ENCODE results near the gene OXSR1.

DNA sequence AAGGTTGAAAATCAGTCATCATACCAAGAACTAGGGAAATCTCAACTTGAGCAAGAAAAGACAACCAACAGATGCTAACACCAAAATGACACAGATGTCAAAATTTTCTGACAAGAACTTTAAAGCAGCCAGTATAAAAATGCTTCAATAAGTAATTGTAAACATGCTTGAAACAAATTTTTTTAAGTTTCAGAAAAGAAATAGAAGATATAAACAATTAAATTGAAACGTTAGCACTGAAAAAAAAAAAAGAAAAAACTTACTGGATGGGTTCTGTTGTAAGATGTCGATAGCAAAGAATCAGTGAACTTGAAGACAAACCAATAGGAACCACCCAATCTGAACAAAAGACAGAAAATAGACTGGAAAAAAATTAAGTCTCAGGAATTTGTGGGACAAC is 18.8 kb upstream of the OXSR1 start:
- TF ChIP-seq, protein P1, sequence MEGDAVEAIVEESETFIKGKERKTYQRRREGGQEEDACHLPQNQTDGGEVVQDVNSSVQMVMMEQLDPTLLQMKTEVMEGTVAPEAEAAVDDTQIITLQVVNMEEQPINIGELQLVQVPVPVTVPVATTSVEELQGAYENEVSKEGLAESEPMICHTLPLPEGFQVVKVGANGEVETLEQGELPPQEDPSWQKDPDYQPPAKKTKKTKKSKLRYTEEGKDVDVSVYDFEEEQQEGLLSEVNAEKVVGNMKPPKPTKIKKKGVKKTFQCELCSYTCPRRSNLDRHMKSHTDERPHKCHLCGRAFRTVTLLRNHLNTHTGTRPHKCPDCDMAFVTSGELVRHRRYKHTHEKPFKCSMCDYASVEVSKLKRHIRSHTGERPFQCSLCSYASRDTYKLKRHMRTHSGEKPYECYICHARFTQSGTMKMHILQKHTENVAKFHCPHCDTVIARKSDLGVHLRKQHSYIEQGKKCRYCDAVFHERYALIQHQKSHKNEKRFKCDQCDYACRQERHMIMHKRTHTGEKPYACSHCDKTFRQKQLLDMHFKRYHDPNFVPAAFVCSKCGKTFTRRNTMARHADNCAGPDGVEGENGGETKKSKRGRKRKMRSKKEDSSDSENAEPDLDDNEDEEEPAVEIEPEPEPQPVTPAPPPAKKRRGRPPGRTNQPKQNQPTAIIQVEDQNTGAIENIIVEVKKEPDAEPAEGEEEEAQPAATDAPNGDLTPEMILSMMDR (IDR thresholded peaks at IDR 0.05) = no peak
- TF ChIP-seq HOXA7 (CRISPR knock-in tag; IDR thresholded peaks at IDR 0.05) (no peak), RAD21 (conservative IDR thresholded peaks at IDR 0.05 in 1 of 2, IDR thresholded peaks at IDR 0.05 in 1 of 2) (no peak)
